OCI-LY1 (cell line): Measurements from ENCODE around the gene FAM120A.

Experiments used
- CTCF ChIP-seq: fragments of 200-600 bp; sonication (generic), shearing (Covaris generic); IDR thresholded peaks from 2 replicates; pipeline ENCODE4 v1.5.1; 2017; ENCODE audit warnings: mild to moderate bottlenecking, antibody characterized with exemption, low read length, moderate library complexity, mixed read lengths
- EZH2 ChIP-seq: fragments of 200-600 bp; sonication (generic), shearing (Covaris generic); IDR thresholded peaks from 2 replicates; pipeline ENCODE4 v1.8.0; 2017; ENCODE audit warnings: borderline replicate concordance, mixed run types, mild to moderate bottlenecking, antibody characterized with exemption, low read length, moderate library complexity, mixed read lengths

DNA sequence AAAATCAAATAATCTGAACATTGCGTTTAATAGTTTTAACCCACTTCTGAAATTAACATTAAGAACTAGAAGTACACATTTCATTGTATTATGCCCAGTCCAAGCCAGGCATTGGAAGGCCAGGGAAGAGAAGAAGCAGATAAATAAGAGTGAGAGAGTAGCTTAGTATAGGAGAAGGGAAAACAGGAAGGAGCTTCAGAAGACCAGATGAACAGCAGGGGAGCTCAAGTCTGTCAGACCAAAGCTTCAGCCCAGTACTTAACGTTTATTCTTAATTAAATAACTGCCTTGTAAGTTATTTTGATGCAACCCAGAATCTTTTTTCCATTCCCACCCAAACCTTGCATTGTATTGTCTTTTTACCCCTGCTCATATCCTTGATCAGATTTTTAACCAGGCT, 13.4 kb downstream of the FAM120A start:
- TF ChIP-seq CTCF (no peak), EZH2 (no peak)
